Dedifferentiated amniotic fluid mesenchymal stem cell (primary cell): ENCODE data around the gene RABL6.
"Not testable (repeated sequence)": the region's sequence is repeated elsewhere in the genome, so short reads cannot be mapped to it uniquely, and the experiment has no call there.

Source experiments
- DNase-seq: peaks from one replicate; pipeline ENCODE4 v3.0.0-alpha.2; 2016; ENCODE audit errors: extremely low spot score

RABL6 gene

GRCh38 chr9:136857166-136857565 is 49.4 kb downstream of the RABL6 start:
- no peak for DNase-seq

- no peak for DNase-seq
Observed at GRCh38 chr9:136857581-136858412, 50.0 kb downstream of the RABL6 start.

- no peak for DNase-seq
Observed at GRCh38 chr9:136858452-136858843, 50.7 kb downstream of the RABL6 start.

GRCh38 chr9:136858844-136859757 is 51.4 kb downstream of the RABL6 start:
- no peak for DNase-seq

- no peak for DNase-seq
Observed at GRCh38 chr9:136860529-136860928, 52.8 kb downstream of the RABL6 start.

GRCh38 chr9:136860933-136861873 is 53.5 kb downstream of the RABL6 start:
- no peak for DNase-seq

GRCh38 chr9:136861874-136862457 is 54.2 kb downstream of the RABL6 start:
- DNase-seq = no peak

- no peak for DNase-seq
Observed at GRCh38 chr9:136862849-136863622, 55.3 kb downstream of the RABL6 start.

- no peak for DNase-seq
Observed at GRCh38 chr9:136863623-136864273, 56.0 kb downstream of the RABL6 start.

GRCh38 chr9:136865041-136865767 is 57.5 kb downstream of the RABL6 start:
- no peak for DNase-seq

GRCh38 chr9:136865768-136866103 is 58.0 kb downstream of the RABL6 start:
- no peak for DNase-seq

GRCh38 chr9:136866898-136867421 is 59.2 kb downstream of the RABL6 start:
- not testable (repeated sequence) for DNase-seq

GRCh38 chr9:136867480-136867879 is 59.7 kb downstream of the RABL6 start:
- no peak for DNase-seq

GRCh38 chr9:136867917-136868316 is 60.2 kb downstream of the RABL6 start:
- no peak for DNase-seq

- DNase-seq = no peak
Observed at GRCh38 chr9:136868644-136869043, 60.9 kb downstream of the RABL6 start.

- DNase-seq = not testable (repeated sequence)
Observed at GRCh38 chr9:136869611-136870010, 61.9 kb downstream of the RABL6 start.

- no peak for DNase-seq
Observed at GRCh38 chr9:136875155-136875554, 67.4 kb downstream of the RABL6 start.

GRCh38 chr9:136876476-136876875 is 68.7 kb downstream of the RABL6 start:
- DNase-seq = no peak

- DNase-seq = no peak
Observed at GRCh38 chr9:136880651-136881050, 72.9 kb downstream of the RABL6 start.
